BE2C (cell line): ENCODE results near the gene AHNAK.

Experiments
- DNase-seq: peaks from one replicate; pipeline ENCODE4 v3.0.0-alpha.2; 2020
- H3K27me3 ChIP-seq: fragments of 250-450 bp; sonication (Bioruptor Pico); 2 replicates; pipeline ENCODE4 v1.5.1; 2020; ENCODE audit warnings: mild to moderate bottlenecking
- H3K36me3 ChIP-seq: fragments of 250-450 bp; sonication (Bioruptor Pico); 2 replicates; pipeline ENCODE4 v1.5.1; 2020; ENCODE audit warnings: mild to moderate bottlenecking
- H3K4me1 ChIP-seq: fragments of 250-450 bp; sonication (Bioruptor Pico); 2 replicates; pipeline ENCODE4 v1.5.1; 2020
- H3K4me3 ChIP-seq: 2 replicates; pipeline ENCODE4 v1.5.1; 2011; ENCODE audit warnings: low read depth, low read length
- H3K9me3 ChIP-seq: fragments of 250-450 bp; sonication (Bioruptor Pico); 2 replicates; pipeline ENCODE4 v1.5.1; 2020
- TF ChIP-seq, protein P1 (sequence below): IDR thresholded peaks from 2 replicates; pipeline ENCODE4 v1.5.1; 2012; ENCODE audit warnings: mild to moderate bottlenecking, low read depth, low read length

AHNAK gene

DNA sequence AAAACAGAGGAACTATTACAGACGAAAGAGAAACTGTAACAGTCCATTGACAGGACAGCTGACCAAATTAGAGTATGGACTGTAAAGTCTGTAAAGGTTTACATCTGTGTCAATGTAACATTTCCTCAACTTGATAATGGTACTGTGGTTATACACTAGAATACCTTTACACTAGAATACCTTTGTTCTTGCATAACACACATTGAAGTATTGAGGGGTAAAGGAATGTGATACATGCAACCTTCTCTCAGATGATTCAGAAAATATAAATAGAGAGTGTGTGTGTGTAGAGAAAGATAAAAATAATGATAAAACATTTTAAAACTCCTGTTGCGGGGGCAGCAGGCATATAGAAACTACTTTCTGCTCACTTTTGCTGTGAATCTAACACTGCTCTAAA lies 32.6 kb upstream of the AHNAK start:
- TF ChIP-seq, protein P1, sequence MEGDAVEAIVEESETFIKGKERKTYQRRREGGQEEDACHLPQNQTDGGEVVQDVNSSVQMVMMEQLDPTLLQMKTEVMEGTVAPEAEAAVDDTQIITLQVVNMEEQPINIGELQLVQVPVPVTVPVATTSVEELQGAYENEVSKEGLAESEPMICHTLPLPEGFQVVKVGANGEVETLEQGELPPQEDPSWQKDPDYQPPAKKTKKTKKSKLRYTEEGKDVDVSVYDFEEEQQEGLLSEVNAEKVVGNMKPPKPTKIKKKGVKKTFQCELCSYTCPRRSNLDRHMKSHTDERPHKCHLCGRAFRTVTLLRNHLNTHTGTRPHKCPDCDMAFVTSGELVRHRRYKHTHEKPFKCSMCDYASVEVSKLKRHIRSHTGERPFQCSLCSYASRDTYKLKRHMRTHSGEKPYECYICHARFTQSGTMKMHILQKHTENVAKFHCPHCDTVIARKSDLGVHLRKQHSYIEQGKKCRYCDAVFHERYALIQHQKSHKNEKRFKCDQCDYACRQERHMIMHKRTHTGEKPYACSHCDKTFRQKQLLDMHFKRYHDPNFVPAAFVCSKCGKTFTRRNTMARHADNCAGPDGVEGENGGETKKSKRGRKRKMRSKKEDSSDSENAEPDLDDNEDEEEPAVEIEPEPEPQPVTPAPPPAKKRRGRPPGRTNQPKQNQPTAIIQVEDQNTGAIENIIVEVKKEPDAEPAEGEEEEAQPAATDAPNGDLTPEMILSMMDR: no peak
- Histone ChIP-seq H3K4me1 (no peaks in the 10 kb centered on the region), H3K4me3 (no peak overlapping the region), H3K9me3 (no peaks in the 10 kb centered on the region), H3K36me3 (peaks cover 3% of the 10 kb centered on the region; the same call in 1 of the 2 replicates), H3K27me3 (no peaks in the 10 kb centered on the region)
- no peak for DNase-seq

DNA sequence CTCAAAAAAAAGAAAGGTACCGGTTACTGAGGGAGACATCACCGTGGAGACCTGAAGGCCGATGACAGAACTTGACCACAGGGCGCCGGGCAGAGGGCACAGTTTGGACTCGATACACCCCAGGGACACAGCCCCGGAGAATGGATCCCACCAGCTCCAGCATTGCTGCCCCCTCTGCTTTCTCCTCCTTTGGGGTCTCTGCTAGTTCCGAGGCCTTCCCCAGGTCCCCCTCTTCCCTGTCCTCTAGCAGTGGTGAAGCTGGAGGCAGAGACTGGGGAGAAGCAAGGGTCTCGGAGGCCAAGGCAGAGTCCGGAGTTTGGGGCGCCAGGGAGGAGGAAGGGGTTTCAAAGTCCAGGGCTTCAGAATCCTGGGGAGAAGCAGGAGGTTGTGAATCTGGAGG lies 31.9 kb upstream of the AHNAK start:
- H3K4me1 ChIP-seq: no peaks in the 10 kb centered on the region
- DNase-seq: no peak
- no peaks in the 10 kb centered on the region for H3K27me3 ChIP-seq
- peaks cover under 1% of the 10 kb centered on the region; the same call in 1 of the 2 replicates for H3K36me3 ChIP-seq
- H3K9me3 ChIP-seq: no peaks in the 10 kb centered on the region
- H3K4me3 ChIP-seq: no peak overlapping the region
- TF ChIP-seq, protein P1: no peak

DNA sequence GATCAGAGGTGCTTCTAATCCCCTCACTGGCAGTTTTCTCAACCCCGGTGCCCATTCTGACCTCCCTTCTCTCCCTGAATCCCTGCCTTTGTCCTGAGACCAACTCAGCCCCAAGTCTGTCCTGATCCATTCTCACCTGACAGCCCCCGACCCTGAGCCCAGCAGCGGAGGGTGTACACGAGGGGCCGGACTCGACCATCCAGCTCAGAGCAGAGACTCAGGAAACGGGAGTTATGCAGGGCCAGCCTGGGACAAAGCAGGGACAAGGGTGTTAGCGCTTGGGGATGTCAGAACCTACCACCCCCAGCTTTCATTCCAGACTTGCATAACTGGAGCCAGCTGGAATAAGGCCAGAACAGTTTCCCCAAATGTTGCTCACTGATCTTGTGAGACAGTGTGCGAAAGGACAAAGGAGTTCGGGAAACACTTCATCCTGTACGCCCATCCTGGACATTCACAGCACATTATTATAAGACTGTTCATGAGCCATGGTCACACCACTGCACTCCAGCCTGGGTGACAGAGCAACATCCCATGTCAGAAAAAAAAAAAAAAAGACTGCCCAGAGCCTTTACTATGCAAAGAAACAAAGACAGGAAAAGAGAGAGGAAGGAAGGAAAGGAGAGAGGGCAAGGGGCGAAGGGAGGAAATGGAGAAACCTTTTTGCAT lies 30.6 kb upstream of the AHNAK start:
- Histone ChIP-seq H3K4me1 (no peaks in the 10 kb centered on the region), H3K27me3 (no peaks in the 10 kb centered on the region), H3K4me3 (no peak overlapping the region), H3K9me3 (no peaks in the 10 kb centered on the region), H3K36me3 (peaks cover 9% of the 10 kb centered on the region)
- no peak for DNase-seq
- TF ChIP-seq, protein P1: no peak

DNA sequence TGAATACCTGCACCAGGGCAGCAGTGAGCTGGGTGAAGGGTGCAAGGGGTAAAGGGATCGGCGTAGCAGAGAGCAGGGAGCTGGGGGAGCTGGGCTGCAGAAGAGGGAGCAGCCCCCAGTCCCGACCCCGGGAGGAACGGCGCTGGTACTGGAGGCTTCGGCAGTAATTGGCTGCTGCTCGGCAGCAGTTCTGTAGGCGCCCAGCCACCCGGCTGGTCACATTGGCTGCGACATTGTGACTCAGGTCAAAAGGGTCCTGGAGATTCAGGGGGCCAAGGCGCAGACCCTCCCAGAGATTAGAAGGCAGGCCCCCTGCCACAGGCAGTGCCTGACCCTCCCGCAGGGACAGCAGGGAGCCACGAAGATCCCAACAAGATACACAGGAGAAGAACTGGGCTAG lies 29.2 kb upstream of the AHNAK start:
- TF ChIP-seq, protein P1: no peak
- Histone ChIP-seq H3K4me3 (no peak overlapping the region), H3K36me3 (peaks cover 23% of the 10 kb centered on the region), H3K27me3 (no peaks in the 10 kb centered on the region), H3K9me3 (no peaks in the 10 kb centered on the region), H3K4me1 (no peaks in the 10 kb centered on the region)
- no peak for DNase-seq

DNA sequence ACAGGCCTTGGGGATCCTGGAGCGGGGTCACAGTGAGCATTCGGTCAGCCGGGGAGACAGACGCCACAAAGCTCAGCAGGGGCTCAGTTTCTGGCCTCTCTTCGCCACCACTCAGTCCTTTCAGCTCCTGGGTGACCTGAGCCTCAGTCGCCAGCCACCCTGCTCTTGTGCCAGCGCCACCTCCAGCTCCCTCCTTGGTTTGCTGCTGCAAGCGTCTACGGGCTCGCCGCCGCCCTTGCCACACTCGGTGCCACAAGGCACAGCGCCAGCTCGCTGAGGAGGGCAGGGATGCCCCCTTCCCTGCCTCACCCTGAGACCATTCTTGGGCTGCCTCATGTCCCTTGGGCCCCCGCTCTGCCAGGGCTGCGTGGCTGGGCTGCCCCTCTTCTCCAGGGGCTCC lies 28.6 kb upstream of the AHNAK start:
- Histone ChIP-seq H3K27me3 (no peaks in the 10 kb centered on the region), H3K4me1 (no peaks in the 10 kb centered on the region), H3K4me3 (peak overlapping the region; percentile 64), H3K9me3 (no peaks in the 10 kb centered on the region), H3K36me3 (peaks cover 29% of the 10 kb centered on the region)
- DNase-seq: no peak
- TF ChIP-seq, protein P1: no peak

DNA sequence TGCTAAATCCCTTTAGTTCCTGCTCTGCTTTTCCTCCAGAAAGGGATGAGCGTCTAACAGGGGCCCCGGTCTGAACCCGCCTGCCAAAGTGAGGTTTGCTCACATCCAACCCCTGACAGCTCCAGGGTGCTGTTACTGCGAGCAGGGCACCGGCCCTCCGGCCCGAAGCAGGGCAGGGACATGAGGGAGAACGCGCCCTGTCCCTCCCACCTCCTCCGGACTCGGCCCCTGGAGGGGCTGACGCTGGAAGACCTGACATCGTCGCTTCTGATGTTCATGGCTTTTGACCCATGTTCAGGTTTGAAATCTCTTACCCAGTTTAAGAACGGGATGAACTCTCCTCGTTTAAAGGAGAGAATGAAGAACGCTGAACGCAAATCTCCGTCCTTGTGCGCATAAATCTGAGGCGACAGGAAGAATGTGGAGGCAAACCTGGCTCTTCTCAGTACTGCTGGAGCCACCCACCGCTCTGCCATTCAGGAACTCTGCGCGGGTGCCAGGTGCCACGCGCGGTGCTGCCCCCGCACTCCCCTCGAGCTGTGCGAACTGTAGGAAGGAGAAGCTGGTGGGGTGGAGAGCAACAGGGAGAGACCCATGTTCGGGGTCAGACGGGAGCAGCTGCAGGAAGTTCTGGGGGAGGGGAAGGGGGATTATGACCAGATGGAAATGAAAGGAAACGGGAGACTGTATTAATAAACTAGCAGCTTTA lies 27.9 kb upstream of the AHNAK start:
- no peak for DNase-seq
- Histone ChIP-seq H3K4me3 (peak overlapping the region; percentile 64), H3K4me1 (no peaks in the 10 kb centered on the region), H3K36me3 (peaks cover 33% of the 10 kb centered on the region), H3K27me3 (no peaks in the 10 kb centered on the region), H3K9me3 (no peaks in the 10 kb centered on the region)
- TF ChIP-seq, protein P1: no peak
